ENCODE data around the gene GABARAPL1.

GABARAPL1 gene

GRCh38 chr12:10241727-10242126 lies 29.1 kb downstream of the GABARAPL1 start:
- DNase-seq = no peak
- TF ChIP-seq, protein P1, sequence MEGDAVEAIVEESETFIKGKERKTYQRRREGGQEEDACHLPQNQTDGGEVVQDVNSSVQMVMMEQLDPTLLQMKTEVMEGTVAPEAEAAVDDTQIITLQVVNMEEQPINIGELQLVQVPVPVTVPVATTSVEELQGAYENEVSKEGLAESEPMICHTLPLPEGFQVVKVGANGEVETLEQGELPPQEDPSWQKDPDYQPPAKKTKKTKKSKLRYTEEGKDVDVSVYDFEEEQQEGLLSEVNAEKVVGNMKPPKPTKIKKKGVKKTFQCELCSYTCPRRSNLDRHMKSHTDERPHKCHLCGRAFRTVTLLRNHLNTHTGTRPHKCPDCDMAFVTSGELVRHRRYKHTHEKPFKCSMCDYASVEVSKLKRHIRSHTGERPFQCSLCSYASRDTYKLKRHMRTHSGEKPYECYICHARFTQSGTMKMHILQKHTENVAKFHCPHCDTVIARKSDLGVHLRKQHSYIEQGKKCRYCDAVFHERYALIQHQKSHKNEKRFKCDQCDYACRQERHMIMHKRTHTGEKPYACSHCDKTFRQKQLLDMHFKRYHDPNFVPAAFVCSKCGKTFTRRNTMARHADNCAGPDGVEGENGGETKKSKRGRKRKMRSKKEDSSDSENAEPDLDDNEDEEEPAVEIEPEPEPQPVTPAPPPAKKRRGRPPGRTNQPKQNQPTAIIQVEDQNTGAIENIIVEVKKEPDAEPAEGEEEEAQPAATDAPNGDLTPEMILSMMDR (IDR thresholded peaks at IDR 0.05) = no peak
- Mint-ChIP-seq H3K27me3 (ENCODE audit: low read depth, poor library complexity) (no peaks in the 10 kb centered on the region), H3K27ac (no peak overlapping the region), H3K9me3 (no peaks in the 10 kb centered on the region), H3K4me1 (peaks cover 6% of the 10 kb centered on the region), H3K4me3 (no peak overlapping the region), H3K36me3 (ENCODE audit: low read depth) (no peaks in the 10 kb centered on the region)

GRCh38 chr12:10242539-10242938 lies 29.9 kb downstream of the GABARAPL1 start:
- H3K27me3 Mint-ChIP-seq (ENCODE audit: low read depth, poor library complexity) = no peaks in the 10 kb centered on the region
- TF ChIP-seq, protein P1 (IDR thresholded peaks at IDR 0.05) = no peak

DNA sequence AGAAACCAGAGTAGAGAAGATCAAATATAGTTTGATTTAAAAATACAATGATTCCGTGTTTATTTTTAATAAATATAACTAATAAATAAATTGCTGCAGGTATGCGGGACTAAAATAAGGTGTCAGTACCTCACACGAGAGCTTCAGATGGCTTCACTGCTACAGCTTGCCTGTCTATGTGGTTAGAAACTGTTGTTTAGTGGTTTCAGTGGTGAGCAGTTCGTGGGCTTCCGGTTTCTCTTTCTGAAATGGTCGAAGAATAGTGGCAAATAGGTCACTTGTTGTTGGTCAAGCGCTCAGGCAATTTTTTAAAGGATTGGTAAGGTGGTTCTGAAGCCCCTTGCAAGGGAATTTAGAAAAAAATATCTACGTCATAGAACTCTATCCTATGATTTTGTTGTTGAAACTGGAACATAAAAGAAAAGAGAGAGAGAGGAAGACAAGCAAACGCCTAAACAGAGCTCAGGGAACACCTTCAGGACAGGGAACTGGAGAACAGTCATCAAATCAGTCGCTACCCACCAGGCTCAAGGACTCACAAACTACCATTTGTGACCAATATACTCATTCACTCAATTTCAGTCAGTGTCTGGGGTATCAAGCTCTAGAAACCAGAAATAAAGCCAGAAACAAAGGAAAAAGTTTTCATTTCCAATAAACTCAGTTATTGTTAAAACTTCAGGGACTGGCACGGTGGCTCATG lies 31.3 kb downstream of the GABARAPL1 start:
- Mint-ChIP-seq H3K4me3 (no peak overlapping the region), H3K36me3 (ENCODE audit: low read depth) (no peaks in the 10 kb centered on the region), H3K27me3 (ENCODE audit: low read depth, poor library complexity) (no peaks in the 10 kb centered on the region), H3K4me1 (no peaks in the 10 kb centered on the region), H3K27ac (no peak overlapping the region), H3K9me3 (no peaks in the 10 kb centered on the region)
- TF ChIP-seq, protein P1 (IDR thresholded peaks at IDR 0.05) = no peak
- no peak for DNase-seq

More at GRCh38 chr12:10242539-10242938, 29.9 kb downstream of the GABARAPL1 start:
- Mint-ChIP-seq H3K4me1 (no peaks in the 10 kb centered on the region), H3K4me3 (no peak overlapping the region), H3K27ac (no peak overlapping the region), H3K9me3 (no peaks in the 10 kb centered on the region), H3K36me3 (ENCODE audit: low read depth) (no peaks in the 10 kb centered on the region)
- DNase-seq = no peak

- H3K36me3 Mint-ChIP-seq (ENCODE audit: low read depth) = no peaks in the 10 kb centered on the region
- no peaks in the 10 kb centered on the region for H3K27me3 Mint-ChIP-seq (ENCODE audit: low read depth, poor library complexity)
- no peaks in the 10 kb centered on the region for H3K9me3 Mint-ChIP-seq
- H3K4me3 Mint-ChIP-seq = no peak overlapping the region
- no peak overlapping the region for H3K27ac Mint-ChIP-seq
- DNase-seq = no peak
- TF ChIP-seq, protein P1 (IDR thresholded peaks at IDR 0.05) = no peak
- no peaks in the 10 kb centered on the region for H3K4me1 Mint-ChIP-seq
Observed at GRCh38 chr12:10247436-10248058, 34.9 kb downstream of the GABARAPL1 start.

DNA sequence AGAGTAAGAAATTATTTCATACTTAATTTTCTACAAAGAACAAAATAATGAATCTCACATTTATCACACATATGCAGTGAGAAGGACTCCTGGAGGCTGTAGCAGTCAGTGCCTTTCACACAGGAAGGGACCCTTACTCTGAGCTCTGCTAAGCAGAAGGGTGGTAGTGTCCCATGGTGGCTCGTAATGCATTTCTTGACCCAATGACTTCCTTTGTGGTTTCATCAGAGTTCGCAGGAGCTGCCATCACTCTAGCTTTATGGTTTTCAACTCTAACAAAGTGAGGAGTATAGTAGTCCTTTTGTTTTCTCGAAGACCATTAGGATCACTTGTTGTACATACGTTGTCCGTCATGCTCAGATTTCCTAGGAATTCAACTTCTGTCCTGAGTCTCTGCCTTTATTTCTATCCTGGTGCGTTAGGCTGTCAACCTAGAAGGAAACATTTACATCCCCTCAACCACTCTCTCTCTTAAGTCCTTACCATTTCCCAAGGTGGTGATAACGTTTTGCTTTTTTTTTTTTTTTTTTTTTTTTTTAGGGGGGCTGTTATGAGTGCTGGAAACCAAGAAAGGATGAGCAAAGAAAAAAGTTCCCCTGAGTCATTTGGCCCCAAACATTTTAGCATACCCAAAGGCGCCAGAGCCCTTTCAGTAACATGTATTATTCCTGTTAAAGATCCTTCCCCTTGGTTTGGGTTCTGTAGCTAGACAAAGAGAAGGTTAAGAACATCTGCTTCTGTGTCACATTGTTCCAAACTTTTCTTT lies 37.2 kb downstream of the GABARAPL1 start:
- Mint-ChIP-seq H3K4me1 (no peaks in the 10 kb centered on the region), H3K36me3 (ENCODE audit: low read depth) (no peaks in the 10 kb centered on the region), H3K27me3 (ENCODE audit: low read depth, poor library complexity) (no peaks in the 10 kb centered on the region), H3K4me3 (no peak overlapping the region), H3K9me3 (peaks cover 13% of the 10 kb centered on the region), H3K27ac (no peak overlapping the region)
- TF ChIP-seq, protein P1 (IDR thresholded peaks at IDR 0.05) = no peak
- DNase-seq = no peak
